Activated CD4-positive, alpha-beta T cell treated with anti-CD3 and anti-CD28 coated beads, Interleukin-2, amount 50 U/mL, for 24 hours (primary cell): ENCODE data around the gene KRTAP17-1.

Experiments used
- DNase-seq, 2 donors: peaks; one replicate each; pipeline ENCODE4 v3.0.0-alpha.2; 2020; ENCODE audit warnings: low read depth in 1 of 2, low spot score in 1 of 2

Gene KRTAP17-1

GRCh38 chr17:41333098-41333497, 17.6 kb upstream of the KRTAP17-1 start:
- DNase-seq: no peak

- no peak for DNase-seq
These were observed 16.7 kb upstream of the KRTAP17-1 start for GRCh38 chr17:41332239-41332638.

GRCh38 chr17:41331606-41332005, 16.1 kb upstream of the KRTAP17-1 start:
- DNase-seq: no peak

GRCh38 chr17:41329279-41329948, 13.9 kb upstream of the KRTAP17-1 start:
- DNase-seq: no peak

- DNase-seq: no peak
These were observed 12.7 kb upstream of the KRTAP17-1 start for GRCh38 chr17:41328207-41328606.

- no peak for DNase-seq
These were observed 12.1 kb upstream of the KRTAP17-1 start for GRCh38 chr17:41327411-41328120.

GRCh38 chr17:41326173-41327145, 10.9 kb upstream of the KRTAP17-1 start:
- no peak for DNase-seq

GRCh38 chr17:41325611-41326010, 10.1 kb upstream of the KRTAP17-1 start:
- DNase-seq: no peak

GRCh38 chr17:41325126-41325525, 9.6 kb upstream of the KRTAP17-1 start:
- no peak for DNase-seq

- no peak for DNase-seq
These were observed 8.9 kb upstream of the KRTAP17-1 start for GRCh38 chr17:41324180-41325075.

- no peak for DNase-seq
These were observed 7.7 kb upstream of the KRTAP17-1 start for GRCh38 chr17:41322903-41323895.

- DNase-seq: no peak
These were observed 6.8 kb upstream of the KRTAP17-1 start for GRCh38 chr17:41322094-41322902.

- no peak for DNase-seq
These were observed 2.7 kb upstream of the KRTAP17-1 start for GRCh38 chr17:41318231-41318630.

GRCh38 chr17:41315814-41316445, 420 bp upstream of the KRTAP17-1 start:
- no peak for DNase-seq

GRCh38 chr17:41311111-41311510, 4.4 kb downstream of the KRTAP17-1 start:
- no peak for DNase-seq

- peak in 1 of 2 donors; percentile 11 for DNase-seq
These were observed 6.6 kb downstream of the KRTAP17-1 start, which contains the start of gene KRTAP16-1 for GRCh38 chr17:41308918-41309359. Gene KRTAP16-1 (minus strand): TSS chr17:41309309. CDS start chr17:41309253, 56 bp downstream.

GRCh38 chr17:41308251-41308917, 7.1 kb downstream of the KRTAP17-1 start:
- peak in 1 of 2 donors; percentile 32 for DNase-seq
